Spleen (tissue), 11 donors: ENCODE results near the gene PANX2. TPM values are rescaled to one million over a fixed set of nuclear protein-coding genes. Genes with fewer than 3 reads are reported as not detected.
A peak's percentile ranks its signal among the peaks of the same experiment; 100 is the strongest.

Source experiments
- DNase-seq: peaks from one replicate; pipeline ENCODE4 v3.0.0-alpha.2; 2020
- H3K27ac ChIP-seq, 8 donors: fragments of 200-600 bp; sonication (generic) in 7 of 8; 1 replicate in 4 of 8; 2 replicates in 4 of 8; pipeline versions ENCODE4 v1.5.0 to v1.8.0; 2016 to 2021; ENCODE audit warnings: inconsistent platforms in 4 of 8, mild to moderate bottlenecking in 4 of 8, moderate library complexity in 1 of 8
- H3K27me3 ChIP-seq, 7 donors: fragments of 200-600 bp; sonication (generic) in 6 of 7; replicated peaks in 1 of 7; 1 replicate in 4 of 7; 2 replicates in 3 of 7; pipeline versions ENCODE4 v1.5.0 to v1.8.0; 2016 to 2021; ENCODE audit warnings: inconsistent platforms in 3 of 7, mild to moderate bottlenecking in 1 of 7
- H3K36me3 ChIP-seq, 6 donors: fragments of 200-600 bp; sonication (generic) in 5 of 6; 1 replicate in 4 of 6; 2 replicates in 2 of 6; pipeline versions ENCODE4 v1.5.0 to v1.8.0; 2016 to 2021; ENCODE audit warnings: inconsistent platforms in 2 of 6
- H3K4me1 ChIP-seq, 6 donors: fragments of 200-600 bp; sonication (generic) in 5 of 6; 1 replicate in 3 of 6; 2 replicates in 3 of 6; pipeline versions ENCODE4 v1.5.0 to v1.8.0; 2016 to 2021; ENCODE audit warnings: inconsistent platforms in 3 of 6
- H3K4me3 ChIP-seq, 8 donors: fragments of 200-600 bp; sonication (generic) in 7 of 8; 1 replicate in 4 of 8; 2 replicates in 4 of 8; pipeline versions ENCODE4 v1.5.0 to v1.8.0; 2016 to 2021; ENCODE audit warnings: inconsistent platforms in 4 of 8, mild to moderate bottlenecking in 4 of 8, moderate library complexity in 2 of 8
- H3K9me3 ChIP-seq, 8 donors: fragments of 200-600 bp; sonication (generic) in 7 of 8; 1 replicate in 4 of 8; 2 replicates in 4 of 8; pipeline versions ENCODE4 v1.5.0 to v1.8.0; 2016 to 2021; ENCODE audit warnings: inconsistent platforms in 4 of 8
- CTCF ChIP-seq, 11 experiments: fragments of 200-600 bp in 7 of 11; fragments of 450-650 bp in 4 of 11; sonication (generic) in 4 of 11; IDR thresholded peaks in 8 of 11; conservative IDR thresholded peaks in 3 of 11; 1 replicate in 7 of 11; 2 replicates in 4 of 11; pipeline versions ENCODE4 v1.4.0 to v1.8.0; 2016 to 2021; ENCODE audit warnings: antibody characterized with exemption in 11 of 11, inconsistent platforms in 4 of 11, mild to moderate bottlenecking in 1 of 11
- POLR2A ChIP-seq, 3 donors: fragments of 450-650 bp; IDR thresholded peaks; one replicate each; pipeline ENCODE4 v1.5.1; 2017; ENCODE audit warnings: antibody characterized with exemption in 3 of 3, mild to moderate bottlenecking in 1 of 3
- POLR2AphosphoS5 ChIP-seq, 3 donors: sonication (generic); formaldehyde crosslinking; IDR thresholded peaks; one replicate each; pipeline ENCODE4 v1.5.1; 2017; ENCODE audit warnings: antibody characterized with exemption in 3 of 3
- WGBS, 5 donors: extraction: QIAGEN DNeasy Blood & Tissue Kit in 3 of 5; methylation state at CpG; one replicate each; pipeline versions ENCODE4 v1.1.5 to v1.1.7; 2013 to 2018; 5-methylcytosine and 5-hydroxymethylcytosine counted together
- intact Hi-C: fragments of 100-400 bp; cut with DNase I; formaldehyde crosslinking; loops from one replicate; pipeline ENCODE4 v1.15.0; 2023; ENCODE audit warnings: low total_unique reads
- polyA plus RNA-seq, 3 donors: library from polyadenylated mRNA; stranded (reverse); fragments of 200-250 nt; gene quantifications; one replicate each; pipeline ENCODE4 v1.2.1, GENCODE V29; 2013
- total RNA-seq, 7 donors: library from RNA; depleted of rRNA in 3 of 7; stranded (reverse); fragments of >200 nt in 3 of 7; fragmentation: NEBNext Ultra II Directional in 4 of 7; extraction: Animal tissue kit (Norgen Biotek cat#: 25700) in 4 of 7; gene quantifications; one replicate each; pipeline versions ENCODE4 v1.1.0 to v1.2.1, GENCODE V29; 2016 to 2021
- donor health status: healthy with polysubstance abuse.
- donor health status: DM: no; HTN: no; CAD: no; lungs with moderate emphysema.
- donor health status: DM: no; HTN: no; CAD: no.
- donor health status: Bipolar disorder and iron deficiency.
- donor health status: healthy.
- donor health status: DM: no; HTN: no; CAD: no.
- donor health status: DM: yes; HTN: yes; CAD: no.

The PANX2 gene
- total and polyA plus RNA-seq, 10 donors: 0.11 to 4.6 (median 1.6) TPM

DNA sequence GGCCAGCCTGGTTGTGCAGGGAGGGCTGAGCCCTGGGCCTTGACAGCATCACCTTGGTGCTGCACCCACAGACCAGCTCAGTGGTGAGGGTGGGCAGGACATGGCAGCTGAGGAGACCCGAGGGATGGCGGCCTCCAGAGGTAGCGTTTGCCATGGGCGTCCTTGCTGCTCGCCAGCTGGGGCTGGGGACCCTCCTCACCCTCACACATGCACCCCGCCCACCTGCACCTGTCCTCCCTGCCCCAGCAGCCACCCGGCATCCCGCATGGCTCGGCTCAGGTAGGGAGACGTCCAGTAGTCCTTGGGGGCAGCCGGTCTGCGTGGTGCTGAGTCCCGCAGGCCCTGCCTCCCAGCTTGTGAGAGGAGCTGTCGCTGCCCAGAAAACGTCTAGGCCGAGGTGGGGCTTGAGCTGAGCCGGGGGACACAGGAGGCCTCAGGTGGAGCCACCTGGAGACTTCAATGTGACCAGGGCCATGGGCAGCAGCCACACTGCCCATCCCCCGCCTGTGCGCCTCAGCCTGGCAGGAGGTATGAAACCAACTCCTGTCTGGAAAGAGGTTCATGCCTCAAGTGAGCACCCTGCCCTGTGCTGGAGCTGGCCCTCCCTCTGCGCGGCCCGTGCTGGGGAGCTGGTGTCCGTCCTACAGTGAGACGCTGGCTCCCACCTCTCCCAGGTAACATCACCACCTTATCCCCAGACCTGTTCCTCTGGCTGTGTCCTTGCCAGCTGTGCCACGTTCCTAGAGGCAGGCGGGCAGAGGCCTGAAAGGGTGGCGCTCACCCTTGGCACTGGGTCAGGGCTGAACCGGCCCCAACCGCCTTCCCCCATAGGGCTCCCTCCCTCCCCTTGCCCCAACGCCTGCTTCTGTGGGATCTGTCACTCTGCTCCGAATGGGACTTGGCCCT, 11.9 kb downstream of the PANX2 start:
- DNase-seq: peak; percentile 80
- no peak overlapping the region for H3K4me3 ChIP-seq
- peaks cover 21 to 65% (median 40%) of the 10 kb centered on the region in 6 donors for H3K4me1 ChIP-seq
- intact Hi-C loops: no loop called here
- H3K27ac ChIP-seq: no peak overlapping the region
- peaks cover 0 to 48% (median 22%) of the 10 kb centered on the region in 7 donors for H3K27me3 ChIP-seq
- 85 to 92% (median 89%) methylated on average over 25 to 31 of the region's 31 CpGs for WGBS, 5 donors
- H3K36me3 ChIP-seq: no peaks in the 10 kb centered on the region
- no peak for TF ChIP-seq POLR2A (IDR thresholded peaks at IDR 0.05)
- no peaks in the 10 kb centered on the region for H3K9me3 ChIP-seq

DNA sequence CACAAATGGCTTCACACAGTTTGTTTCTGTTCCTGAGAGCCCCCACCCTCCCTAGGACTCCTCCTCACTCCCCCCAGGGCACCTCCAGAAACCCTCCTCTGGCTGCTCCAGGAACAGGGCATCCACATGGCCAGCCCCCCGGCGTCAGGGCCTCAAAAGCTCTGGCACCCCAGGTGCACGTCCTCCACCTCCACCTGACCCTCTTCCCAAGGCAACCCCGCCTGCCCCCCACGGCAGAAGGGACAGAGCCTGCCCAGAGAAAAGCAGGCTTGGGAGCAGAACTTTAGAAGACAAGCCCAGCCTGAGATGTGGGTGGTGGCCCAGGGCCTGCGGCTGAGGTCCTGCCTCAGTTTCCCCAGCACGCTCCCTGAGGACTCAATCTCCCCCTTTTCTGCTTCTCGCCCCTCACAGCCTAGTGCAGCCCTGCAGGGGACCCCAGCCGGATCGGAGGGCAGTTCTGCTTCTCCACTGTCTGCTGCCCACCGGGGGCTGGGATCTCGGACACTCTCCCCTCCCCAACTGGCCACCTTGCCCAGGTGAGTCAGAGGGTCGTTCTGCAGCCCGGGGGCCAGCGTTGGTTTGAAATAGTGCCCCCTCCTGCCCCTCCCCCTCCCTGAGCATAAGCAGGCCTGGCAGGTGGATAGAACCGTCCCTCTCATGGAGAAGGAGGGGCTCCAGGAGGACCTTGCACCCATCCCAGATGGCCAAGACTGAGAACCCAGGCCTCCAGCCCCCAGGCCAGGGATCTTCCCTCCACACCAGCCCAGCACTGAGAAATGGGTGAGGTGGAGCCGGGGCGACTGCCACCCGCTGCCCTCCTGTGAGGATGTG, 12.8 kb downstream of the PANX2 start:
- H3K36me3 ChIP-seq: no peaks in the 10 kb centered on the region
- H3K27me3 ChIP-seq: peaks cover 0 to 38% (median 13%) of the 10 kb centered on the region in 7 donors
- intact Hi-C loops: no loop called here
- H3K9me3 ChIP-seq: no peaks in the 10 kb centered on the region
- H3K4me1 ChIP-seq: peaks cover 24 to 67% (median 45%) of the 10 kb centered on the region in 6 donors
- peak; percentile 80 for DNase-seq
- WGBS, 5 donors: 83 to 93% (median 85%) methylated on average over 18 to 19 of the region's 19 CpGs
- peak overlapping the region in 6 of 8 donors; percentile 15 to 99 (median 90) for H3K27ac ChIP-seq
- TF ChIP-seq CTCF (IDR thresholded peaks at IDR 0.05 in 8 of 11, conservative IDR thresholded peaks at IDR 0.05 in 3 of 11): no peak
- TF ChIP-seq POLR2A (IDR thresholded peaks at IDR 0.05): no peak
- TF ChIP-seq POLR2AphosphoS5 (IDR thresholded peaks at IDR 0.05): no peak
- H3K4me3 ChIP-seq: peak overlapping the region in 1 of 8 donors; percentile 87

DNA sequence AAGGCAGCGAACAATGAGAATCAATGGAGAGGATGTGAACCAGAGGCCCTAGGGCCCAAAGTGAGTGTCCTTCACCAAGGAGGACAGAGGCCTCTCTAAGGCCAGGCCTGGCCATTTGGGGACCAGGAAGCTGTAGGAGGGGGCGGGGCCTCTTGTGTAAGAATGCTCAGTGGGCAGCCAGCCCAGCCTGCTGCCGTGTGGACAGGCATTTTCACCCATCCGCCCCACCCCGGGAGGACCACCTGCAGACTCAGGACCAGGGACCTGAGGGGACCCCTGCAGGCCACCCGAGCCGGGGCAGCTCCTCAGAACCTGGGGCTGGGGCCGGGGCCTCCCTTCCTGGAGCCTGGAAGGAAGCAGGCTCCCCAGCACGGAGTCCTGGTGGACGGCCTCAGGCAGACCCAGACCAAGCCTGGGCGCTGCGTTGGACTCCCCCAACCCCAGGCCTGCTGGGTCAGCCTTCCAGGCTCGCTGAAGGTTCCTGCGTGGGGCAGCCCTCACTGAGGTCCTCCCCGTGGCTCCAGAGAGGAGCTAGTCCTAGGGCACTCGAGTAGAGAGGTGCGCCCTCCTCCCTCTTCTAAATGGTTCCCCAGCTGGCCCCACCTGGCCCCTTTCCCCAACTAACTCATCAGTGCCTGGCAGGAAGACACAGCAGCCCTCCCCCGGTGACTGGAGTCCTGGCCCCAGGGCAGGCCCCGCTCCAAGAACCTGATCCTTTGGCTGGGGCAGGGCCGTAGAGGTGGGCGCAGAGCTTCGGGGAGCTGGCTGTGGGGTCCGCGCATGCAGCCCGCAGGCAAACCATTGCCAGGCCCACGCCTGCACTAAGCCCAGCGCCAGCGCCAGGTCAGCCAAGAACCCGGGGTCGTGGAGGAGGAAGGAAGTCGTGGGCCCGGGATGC, 13.7 kb downstream of the PANX2 start:
- H3K4me3 ChIP-seq: peak overlapping the region in 6 of 8 donors; percentile 43 to 87 (median 58)

More for the DNA sequence above, 13.7 kb downstream of the PANX2 start:
- H3K36me3 ChIP-seq: no peaks in the 10 kb centered on the region
- intact Hi-C loops: no loop called here
- TF ChIP-seq CTCF (IDR thresholded peaks at IDR 0.05 in 8 of 11, conservative IDR thresholded peaks at IDR 0.05 in 3 of 11) (no peak), POLR2A (IDR thresholded peaks at IDR 0.05) (no peak), POLR2AphosphoS5 (IDR thresholded peaks at IDR 0.05) (peak in 1 of 3 donors; percentile 33)
- 48 to 60% (median 52%) methylated on average over 19 to 32 of the region's 32 CpGs for WGBS, 5 donors
- peak; percentile 89 for DNase-seq
- H3K27ac ChIP-seq: peak overlapping the region in 7 of 8 donors; percentile 30 to 99 (median 81)
- H3K9me3 ChIP-seq: no peaks in the 10 kb centered on the region
- H3K4me1 ChIP-seq: peaks cover 27 to 70% (median 53%) of the 10 kb centered on the region in 6 donors
- peaks cover 0 to 29% (median 4%) of the 10 kb centered on the region in 7 donors for H3K27me3 ChIP-seq
